PC-3 (cell line): Measurements from ENCODE around the gene PTGR1.

Experiments
- CTCF ChIP-seq: fragments of 300-600 bp; sonication (generic); conservative IDR thresholded peaks from 2 replicates; pipeline ENCODE4 v1.5.1; 2017; ENCODE audit warnings: antibody characterized with exemption, low read depth, mild to moderate bottlenecking, low read length
- EZH2 ChIP-seq: fragments of 300-600 bp; sonication (generic); IDR thresholded peaks from one replicate; pipeline ENCODE4 v1.6.1; 2017; ENCODE audit warnings: antibody characterized with exemption, mild to moderate bottlenecking, low read length; ENCODE audit not compliant: unreplicated experiment

DNA sequence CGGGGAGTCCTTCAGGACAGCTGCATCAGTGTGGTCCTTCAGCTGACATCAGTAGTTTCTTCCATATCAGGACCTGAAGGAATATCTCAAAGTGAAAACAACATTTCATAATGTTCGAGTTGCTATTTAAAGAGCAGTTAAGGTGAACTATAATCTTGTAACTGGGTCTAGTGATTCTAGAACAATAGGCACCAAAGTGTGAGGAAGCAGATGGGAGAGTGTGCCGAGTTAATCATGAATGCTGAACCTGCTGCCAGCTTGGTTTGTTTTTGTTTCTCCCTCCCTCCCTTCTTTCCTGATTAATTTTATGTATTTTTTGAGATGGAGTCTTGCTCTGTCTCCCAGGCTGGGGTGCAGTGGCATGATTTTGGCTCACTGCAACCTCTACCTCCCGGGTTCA, 3.6 kb upstream of the PTGR1 start:
- TF ChIP-seq CTCF = no peak
- no peak for TF ChIP-seq EZH2
